Adrenal gland (tissue), 12 donors: Measurements from ENCODE around the gene APH1B. TPM values are rescaled to one million over a fixed set of nuclear protein-coding genes. Genes with fewer than 3 reads are reported as not detected.

Source experiments
- DNase-seq, 7 donors: peaks; one replicate each; pipeline ENCODE4 v3.0.0-alpha.2; 2019 to 2020
- H3K27ac ChIP-seq, 5 donors: fragments of 200-600 bp; sonication (generic) in 4 of 5; 1 replicate in 3 of 5; 2 replicates in 2 of 5; pipeline versions ENCODE4 v1.5.1 to v1.8.0; 2016 to 2020; ENCODE audit warnings: mild to moderate bottlenecking in 1 of 5
- H3K27me3 ChIP-seq: fragments of 200-600 bp; 2 replicates; pipeline ENCODE4 v1.8.0; 2021
- H3K36me3 ChIP-seq, 2 donors: fragments of 200-600 bp; replicated peaks in 1 of 2; 1 replicate in 1 of 2; 2 replicates in 1 of 2; pipeline versions ENCODE4 v1.5.1 to v1.8.0; 2018 to 2022
- H3K4me1 ChIP-seq, 2 donors: fragments of 200-600 bp; replicated peaks in 1 of 2; 1 replicate in 1 of 2; 2 replicates in 1 of 2; pipeline versions ENCODE4 v1.5.1 to v1.8.0; 2018 to 2021
- H3K4me3 ChIP-seq, 4 donors: fragments of 200-600 bp; sonication (generic) in 3 of 4; one replicate each; pipeline ENCODE4 v1.5.1; 2016 to 2018
- H3K9me3 ChIP-seq, 3 donors: fragments of 200-600 bp; sonication (generic) in 1 of 3; replicated peaks in 1 of 3; 1 replicate in 2 of 3; 2 replicates in 1 of 3; pipeline versions ENCODE4 v1.5.1 to v1.8.0; 2016 to 2021
- POLR2A ChIP-seq, 2 donors: fragments of 450-650 bp; IDR thresholded peaks; one replicate each; pipeline ENCODE4 v1.6.1; 2017; ENCODE audit warnings: antibody characterized with exemption in 2 of 2, mild to moderate bottlenecking in 2 of 2, moderate library complexity in 1 of 2
- WGBS, 4 donors: extraction: QIAGEN DNeasy Blood & Tissue Kit in 2 of 4; methylation state at CpG; one replicate each; pipeline versions ENCODE4 v1.1.5 to v1.1.7; 2013 to 2017; 5-methylcytosine and 5-hydroxymethylcytosine counted together
- intact Hi-C, 2 donors: fragments of 100-400 bp; cut with DNase I; formaldehyde crosslinking; loops; one replicate each; pipeline versions ENCODE4 v1.14.1 to v1.15.0; 2022 to 2023
- polyA plus RNA-seq, 3 donors: library from polyadenylated mRNA; stranded (reverse); fragments of 200-250 nt in 2 of 3; fragments of 350-450 nt in 1 of 3; fragmentation: Illumina TruSeq in 1 of 3; extraction: RNeasy Lipid Tissue Mini Kit (QIAGEN cat#74804) in 1 of 3; gene quantifications; one replicate each; pipeline ENCODE4 v1.2.3, GENCODE V29; 2013 to 2014
- total RNA-seq, 9 donors: library from RNA; depleted of rRNA in 4 of 9; stranded (reverse); fragments of >200 nt in 4 of 9; fragments of 120-200 nt in 1 of 9; fragmentation: NEBNext Ultra II Directional in 1 of 9; extraction: Animal tissue kit (Norgen Biotek cat#: 25700) in 1 of 9; gene quantifications; one replicate each; pipeline versions ENCODE4 v1.1.0 to v1.2.4, GENCODE V29; 2013 to 2023
- TF ChIP-seq, protein P1 (sequence below), 6 experiments: fragments of 450-650 bp in 4 of 6; fragments of 200-600 bp in 2 of 6; sonication (generic) in 1 of 6; IDR thresholded peaks; 1 replicate in 5 of 6; 2 replicates in 1 of 6; pipeline versions ENCODE4 v1.5.1 to v1.8.0; 2016 to 2021; ENCODE audit warnings: antibody characterized with exemption in 6 of 6, mild to moderate bottlenecking in 2 of 6, moderate library complexity in 1 of 6
- donor health status: healthy with polysubstance abuse.
- donor health status: Bipolar disorder and iron deficiency.
- donor health status: DM: yes; HTN: yes; CAD: no.
- donor health status: DM: no; HTN: no; CAD: no.
- donor health status: DM: no; HTN: no; CAD: no.
- donor health status: DM: yes; HTN: yes; CAD: no.

APH1B gene
- total and polyA plus RNA-seq, 12 donors, result 8.3 to 50.3 (median 23.1) TPM

DNA sequence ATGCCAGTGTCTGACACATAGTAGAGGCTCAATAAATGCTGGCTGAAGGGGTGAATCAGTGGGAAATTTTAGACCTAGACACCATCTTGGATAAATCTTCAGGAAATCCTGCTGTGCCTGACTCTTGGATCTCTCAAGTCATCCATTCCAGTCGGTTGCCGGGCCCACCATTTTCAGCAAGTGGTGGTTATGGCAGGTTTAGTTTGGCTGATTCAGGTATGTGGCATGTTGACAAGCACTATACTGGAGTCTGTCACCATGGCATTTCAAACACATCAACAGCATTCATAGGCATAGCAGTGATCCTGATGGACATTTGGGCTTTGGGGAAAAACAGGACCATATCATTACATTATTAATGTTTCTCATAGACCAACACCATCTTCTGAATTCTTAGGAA, 25.7 kb upstream of the APH1B start:
- no peak for DNase-seq
- Histone ChIP-seq H3K27ac (no peak overlapping the region), H3K4me1 (peaks cover 4 to 17% of the 10 kb centered on the region in 2 donors), H3K36me3 (no peaks in the 10 kb centered on the region), H3K27me3 (no peaks in the 10 kb centered on the region), H3K4me3 (no peak overlapping the region), H3K9me3 (no peaks in the 10 kb centered on the region)
- WGBS, 4 donors, result 94 to 98% (median 95%) methylated on average over 2 of the region's 2 CpGs
- TF ChIP-seq, protein P1, sequence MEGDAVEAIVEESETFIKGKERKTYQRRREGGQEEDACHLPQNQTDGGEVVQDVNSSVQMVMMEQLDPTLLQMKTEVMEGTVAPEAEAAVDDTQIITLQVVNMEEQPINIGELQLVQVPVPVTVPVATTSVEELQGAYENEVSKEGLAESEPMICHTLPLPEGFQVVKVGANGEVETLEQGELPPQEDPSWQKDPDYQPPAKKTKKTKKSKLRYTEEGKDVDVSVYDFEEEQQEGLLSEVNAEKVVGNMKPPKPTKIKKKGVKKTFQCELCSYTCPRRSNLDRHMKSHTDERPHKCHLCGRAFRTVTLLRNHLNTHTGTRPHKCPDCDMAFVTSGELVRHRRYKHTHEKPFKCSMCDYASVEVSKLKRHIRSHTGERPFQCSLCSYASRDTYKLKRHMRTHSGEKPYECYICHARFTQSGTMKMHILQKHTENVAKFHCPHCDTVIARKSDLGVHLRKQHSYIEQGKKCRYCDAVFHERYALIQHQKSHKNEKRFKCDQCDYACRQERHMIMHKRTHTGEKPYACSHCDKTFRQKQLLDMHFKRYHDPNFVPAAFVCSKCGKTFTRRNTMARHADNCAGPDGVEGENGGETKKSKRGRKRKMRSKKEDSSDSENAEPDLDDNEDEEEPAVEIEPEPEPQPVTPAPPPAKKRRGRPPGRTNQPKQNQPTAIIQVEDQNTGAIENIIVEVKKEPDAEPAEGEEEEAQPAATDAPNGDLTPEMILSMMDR (IDR thresholded peaks at IDR 0.05), result no peak
- no peak for TF ChIP-seq POLR2A (IDR thresholded peaks at IDR 0.05)
- intact Hi-C loops, result no loop called here

- Histone ChIP-seq H3K4me1 (peaks cover 3 to 16% of the 10 kb centered on the region in 2 donors), H3K9me3 (no peaks in the 10 kb centered on the region), H3K27me3 (no peaks in the 10 kb centered on the region), H3K36me3 (no peaks in the 10 kb centered on the region), H3K27ac (no peak overlapping the region), H3K4me3 (no peak overlapping the region)
- no peak for DNase-seq
- TF ChIP-seq POLR2A (IDR thresholded peaks at IDR 0.05), result no peak
- intact Hi-C loops, result no loop called here
- 92 to 99% (median 98%) methylated on average over 2 of the region's 2 CpGs for WGBS, 4 donors
These were observed 25.1 kb upstream of the APH1B start for GRCh38 chr15:63252292-63252691.

- H3K4me1 ChIP-seq, result peaks cover 0 to 12% of the 10 kb centered on the region in 2 donors
- intact Hi-C loops, result no loop called here
- no peak overlapping the region for H3K4me3 ChIP-seq
- peaks cover 0 to 13% of the 10 kb centered on the region in 2 donors for H3K36me3 ChIP-seq
- TF ChIP-seq, protein P1 (IDR thresholded peaks at IDR 0.05), result no peak
- no peaks in the 10 kb centered on the region for H3K9me3 ChIP-seq
- WGBS, 4 donors, result 85 to 93% (median 89%) methylated on average over 2 of the region's 2 CpGs
- no peaks in the 10 kb centered on the region for H3K27me3 ChIP-seq
- H3K27ac ChIP-seq, result no peak overlapping the region
- no peak for DNase-seq
These were observed 22.4 kb upstream of the APH1B start for GRCh38 chr15:63254991-63255390.

DNA sequence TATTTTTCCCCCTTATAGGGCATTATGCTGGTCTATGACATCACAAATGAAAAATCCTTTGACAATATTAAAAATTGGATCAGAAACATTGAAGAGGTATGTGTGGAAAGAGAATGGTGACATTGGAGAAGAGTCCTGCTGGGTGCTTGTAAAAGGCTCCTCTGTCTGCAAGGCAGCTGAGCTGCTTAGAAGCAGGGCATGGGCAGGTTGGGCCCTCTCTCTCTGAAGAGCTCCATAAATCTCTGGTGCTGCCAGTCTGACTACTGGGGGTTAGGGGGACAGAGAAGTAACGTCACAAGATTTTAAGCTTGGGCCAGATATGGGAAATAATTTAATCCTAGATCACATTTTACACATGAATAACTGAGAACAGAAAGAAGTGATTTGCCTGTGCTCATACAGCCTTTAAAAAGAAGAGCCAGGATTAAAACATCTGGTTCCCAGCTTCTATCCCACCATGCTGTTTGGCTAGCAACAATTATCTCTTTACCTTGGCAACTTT, 21.9 kb upstream of the APH1B start:
- Histone ChIP-seq H3K36me3 (peaks cover 0 to 13% of the 10 kb centered on the region in 2 donors), H3K27ac (no peak overlapping the region), H3K9me3 (no peaks in the 10 kb centered on the region), H3K4me3 (no peak overlapping the region), H3K27me3 (no peaks in the 10 kb centered on the region), H3K4me1 (peaks cover 0 to 12% of the 10 kb centered on the region in 2 donors)
- WGBS, 4 donors, result 50 to 85% (median 81%) methylated on average over 1 of the region's 1 CpG
- no peak for TF ChIP-seq POLR2A (IDR thresholded peaks at IDR 0.05)
- TF ChIP-seq, protein P1 (IDR thresholded peaks at IDR 0.05), result no peak
- no peak for DNase-seq
- intact Hi-C loops, result no loop called here
